ENCODE measurements around the gene RAB11FIP4.

The RAB11FIP4 gene

GRCh38 chr17:31411707-31412285 lies 20.3 kb downstream of the RAB11FIP4 start:
- no peak for DNase-seq (ENCODE audit: low read depth in 2 of 2)

- no peak for DNase-seq (ENCODE audit: low read depth in 2 of 2)
These were observed 21.0 kb downstream of the RAB11FIP4 start for GRCh38 chr17:31412511-31412910.

GRCh38 chr17:31413081-31413799 lies 21.8 kb downstream of the RAB11FIP4 start:
- DNase-seq (ENCODE audit: low read depth in 2 of 2): no peak

- no peak for DNase-seq (ENCODE audit: low read depth in 2 of 2)
These were observed 22.5 kb downstream of the RAB11FIP4 start for GRCh38 chr17:31413874-31414549.

GRCh38 chr17:31414550-31414918 lies 23.1 kb downstream of the RAB11FIP4 start:
- no peak for DNase-seq (ENCODE audit: low read depth in 2 of 2)

GRCh38 chr17:31415004-31415454 lies 23.6 kb downstream of the RAB11FIP4 start:
- DNase-seq (ENCODE audit: low read depth in 2 of 2): no peak

- no peak for DNase-seq (ENCODE audit: low read depth in 2 of 2)
These were observed 24.4 kb downstream of the RAB11FIP4 start for GRCh38 chr17:31415640-31416502.

- no peak for DNase-seq (ENCODE audit: low read depth in 2 of 2)
These were observed 25.0 kb downstream of the RAB11FIP4 start for GRCh38 chr17:31416503-31416923.

- DNase-seq (ENCODE audit: low read depth in 2 of 2): no peak
These were observed 25.7 kb downstream of the RAB11FIP4 start for GRCh38 chr17:31417051-31417792.

GRCh38 chr17:31418773-31419350 lies 27.4 kb downstream of the RAB11FIP4 start:
- DNase-seq (ENCODE audit: low read depth in 2 of 2): no peak

- no peak for DNase-seq (ENCODE audit: low read depth in 2 of 2)
These were observed 31.0 kb downstream of the RAB11FIP4 start for GRCh38 chr17:31422443-31422842.

GRCh38 chr17:31424944-31425281 lies 33.4 kb downstream of the RAB11FIP4 start:
- no peak for DNase-seq (ENCODE audit: low read depth in 2 of 2)

GRCh38 chr17:31425282-31426040 lies 34.0 kb downstream of the RAB11FIP4 start:
- no peak for DNase-seq (ENCODE audit: low read depth in 2 of 2)

GRCh38 chr17:31427684-31428083 lies 36.2 kb downstream of the RAB11FIP4 start:
- DNase-seq (ENCODE audit: low read depth in 2 of 2): no peak

- DNase-seq (ENCODE audit: low read depth in 2 of 2): no peak
These were observed 36.6 kb downstream of the RAB11FIP4 start for GRCh38 chr17:31428111-31428510.

GRCh38 chr17:31428512-31428911 lies 37.0 kb downstream of the RAB11FIP4 start:
- DNase-seq (ENCODE audit: low read depth in 2 of 2): no peak

- DNase-seq (ENCODE audit: low read depth in 2 of 2): no peak
These were observed 39.8 kb downstream of the RAB11FIP4 start for GRCh38 chr17:31431098-31431851.

- no peak for DNase-seq (ENCODE audit: low read depth in 2 of 2)
These were observed 40.6 kb downstream of the RAB11FIP4 start for GRCh38 chr17:31431852-31432658.

Data from stimulated activated CD4-positive, alpha-beta T cell treated with anti-CD3 and anti-CD28 coated beads, Interleukin-15, amount 100 ng/mL, for 48 hours (primary cell).